PC-9 (cell line): Measurements from ENCODE around the gene SPPL2C. TPM values are rescaled to one million over a fixed set of nuclear protein-coding genes. Genes with fewer than 3 reads are reported as not detected.

Experiments
- BruUV-seq: library from RNA; stranded (reverse); fragments of 400-500 nt; replicated peaks from 2 replicates; lab custom pipeline; 2021; lab: Mats Ljungman, UMichigan
- CTCF ChIA-PET: fragments of 300-600 bp; sonication (Branson Sonifier 250); formaldehyde crosslinking; loops from one replicate; lab custom pipeline; 2022; ENCODE audit warnings: antibody characterized with exemption; lab: Charles Lee
- POLR2A ChIA-PET: fragments of 300-600 bp; sonication (Branson Sonifier 250); formaldehyde crosslinking; loops from one replicate; lab custom pipeline; 2022; ENCODE audit warnings: antibody characterized with exemption; ENCODE audit not compliant: unreplicated experiment; lab: Charles Lee
- DNase-seq, 2 experiments: peaks; one replicate each; pipeline versions ENCODE4 v3.0.0 to v3.0.0-alpha.2; 2015 to 2022; ENCODE audit warnings: mixed read lengths in 1 of 2
- H2AFZ ChIP-seq: fragments of 200-600 bp; sonication (generic); 2 replicates; pipeline ENCODE4 v1.8.1; 2017; ENCODE audit warnings: antibody characterized with exemption
- H3F3A ChIP-seq: fragments of 200-600 bp; sonication (generic); 2 replicates; pipeline ENCODE4 v1.8.1; 2017; ENCODE audit warnings: antibody characterized with exemption, mild to moderate bottlenecking, low read depth; ENCODE audit not compliant: insufficient read depth
- H3K27ac ChIP-seq: fragments of 200-600 bp; sonication (generic); 2 replicates; pipeline ENCODE4 v1.6.1; 2016; ENCODE audit warnings: mixed run types
- H3K27me3 ChIP-seq: fragments of 200-600 bp; sonication (generic); 2 replicates; pipeline ENCODE4 v1.6.1; 2016; ENCODE audit warnings: low read depth, mixed run types; ENCODE audit not compliant: insufficient read depth
- H3K36me3 ChIP-seq: fragments of 200-600 bp; sonication (generic); 2 replicates; pipeline ENCODE4 v1.6.1; 2016; ENCODE audit warnings: low read depth, mixed run types
- H3K4me1 ChIP-seq: fragments of 200-600 bp; sonication (generic); replicated peaks from 2 replicates; pipeline ENCODE4 v1.6.1; 2016; ENCODE audit warnings: mixed run types; ENCODE audit not compliant: insufficient read depth
- H3K4me2 ChIP-seq: fragments of 200-600 bp; sonication (generic); 2 replicates; pipeline ENCODE4 v1.6.1; 2017; ENCODE audit warnings: mixed run types
- H3K4me3 ChIP-seq: fragments of 200-600 bp; sonication (generic); 2 replicates; pipeline ENCODE4 v1.6.1; 2016; ENCODE audit warnings: mixed run types
- H3K79me2 ChIP-seq: fragments of 200-600 bp; sonication (generic); 2 replicates; pipeline ENCODE4 v1.6.1; 2017; ENCODE audit warnings: low read depth, mixed run types
- H3K9me2 ChIP-seq: fragments of 200-600 bp; sonication (generic); 2 replicates; pipeline ENCODE4 v1.8.1; 2017; ENCODE audit warnings: mild to moderate bottlenecking; ENCODE audit not compliant: insufficient read depth
- H3K9me3 ChIP-seq: fragments of 200-600 bp; sonication (generic); 2 replicates; pipeline ENCODE4 v1.8.1; 2016; ENCODE audit warnings: low read depth; ENCODE audit not compliant: insufficient read depth
- H4K20me1 ChIP-seq: fragments of 200-600 bp; sonication (generic); 2 replicates; pipeline ENCODE4 v1.8.1; 2017; ENCODE audit not compliant: insufficient read depth
- CTCF ChIP-seq: fragments of 200-600 bp; sonication (generic); conservative IDR thresholded peaks from 2 replicates; pipeline ENCODE4 v1.6.1; 2017; ENCODE audit warnings: mixed run types, antibody characterized with exemption, mild to moderate bottlenecking, moderate library complexity
- EZH2 ChIP-seq: fragments of 200-600 bp; sonication (generic); IDR thresholded peaks from 2 replicates; pipeline ENCODE4 v1.8.0; 2017; ENCODE audit warnings: antibody characterized with exemption, low read depth
- intact Hi-C: fragments of 100-400 bp; cut with micrococcal nuclease; formaldehyde crosslinking; loops from one replicate; pipeline ENCODE4 v1.10.0; 2022; ENCODE audit not compliant: unreplicated experiment
- total RNA-seq: library from RNA; stranded (reverse); gene quantifications from 2 replicates; pipeline ENCODE4 v1.2.3, GENCODE V29; 2021

Gene SPPL2C
- total RNA-seq, 1 experiment from 2014 or later = not detected

GRCh38 chr17:45886852-45887251 lies 42.2 kb downstream of the SPPL2C start:
- Histone ChIP-seq H2AFZ (no peak overlapping the region), H3K9me2 (no peaks in the 10 kb centered on the region), H3K9me3 (no peaks in the 10 kb centered on the region), H3K4me3 (no peak overlapping the region), H3F3A (no peaks in the 10 kb centered on the region), H3K79me2 (no peaks in the 10 kb centered on the region), H3K27ac (no peak overlapping the region), H3K36me3 (no peaks in the 10 kb centered on the region), H3K27me3 (peaks cover 84% of the 10 kb centered on the region), H3K4me2 (no peak overlapping the region), H4K20me1 (no peaks in the 10 kb centered on the region), H3K4me1 (no peaks in the 10 kb centered on the region)
- intact Hi-C loops = no loop called here
- ChIA-PET CTCF (no interaction called here), POLR2A (no interaction called here)
- no peak for DNase-seq
- no peak for TF ChIP-seq CTCF
- TF ChIP-seq EZH2 = no peak
- no TSS peak for BruUV-seq

GRCh38 chr17:45888392-45888791 lies 43.7 kb downstream of the SPPL2C start:
- no peak overlapping the region for H3K4me2 ChIP-seq

GRCh38 chr17:45889579-45889978 lies 44.9 kb downstream of the SPPL2C start:
- TF ChIP-seq EZH2 (no peak), CTCF (no peak; the same call in 1 of the 2 replicates)
- H3K4me1 ChIP-seq = no peaks in the 10 kb centered on the region
- H3K27me3 ChIP-seq = peaks cover 72% of the 10 kb centered on the region
- no peaks in the 10 kb centered on the region for H4K20me1 ChIP-seq
- no peaks in the 10 kb centered on the region for H3K36me3 ChIP-seq
- H3K9me2 ChIP-seq = no peaks in the 10 kb centered on the region
- H3K79me2 ChIP-seq = no peaks in the 10 kb centered on the region
- H3K4me3 ChIP-seq = no peak overlapping the region
- ChIA-PET POLR2A (no interaction called here), CTCF (no interaction called here)
- H3K27ac ChIP-seq = no peak overlapping the region
- no TSS peak for BruUV-seq
- no peaks in the 10 kb centered on the region for H3F3A ChIP-seq
- DNase-seq = no peak
- no peak overlapping the region for H2AFZ ChIP-seq
- intact Hi-C loops = no loop called here
- no peaks in the 10 kb centered on the region for H3K9me3 ChIP-seq
- no peak overlapping the region for H3K4me2 ChIP-seq

More at GRCh38 chr17:45888392-45888791, 43.7 kb downstream of the SPPL2C start:
- Histone ChIP-seq H3K36me3 (no peaks in the 10 kb centered on the region), H3F3A (no peaks in the 10 kb centered on the region), H3K4me3 (no peak overlapping the region), H2AFZ (no peak overlapping the region), H3K27me3 (peaks cover 83% of the 10 kb centered on the region), H3K27ac (no peak overlapping the region), H3K9me3 (no peaks in the 10 kb centered on the region), H3K9me2 (no peaks in the 10 kb centered on the region), H3K79me2 (no peaks in the 10 kb centered on the region), H3K4me1 (no peaks in the 10 kb centered on the region), H4K20me1 (no peaks in the 10 kb centered on the region)
- no peak for TF ChIP-seq EZH2
- TF ChIP-seq CTCF = no peak
- CTCF ChIA-PET = no interaction called here
- no TSS peak for BruUV-seq
- POLR2A ChIA-PET = no interaction called here
- intact Hi-C loops = no loop called here
- no peak for DNase-seq
